ENCODE results near the gene HNRNPH1.

DNA sequence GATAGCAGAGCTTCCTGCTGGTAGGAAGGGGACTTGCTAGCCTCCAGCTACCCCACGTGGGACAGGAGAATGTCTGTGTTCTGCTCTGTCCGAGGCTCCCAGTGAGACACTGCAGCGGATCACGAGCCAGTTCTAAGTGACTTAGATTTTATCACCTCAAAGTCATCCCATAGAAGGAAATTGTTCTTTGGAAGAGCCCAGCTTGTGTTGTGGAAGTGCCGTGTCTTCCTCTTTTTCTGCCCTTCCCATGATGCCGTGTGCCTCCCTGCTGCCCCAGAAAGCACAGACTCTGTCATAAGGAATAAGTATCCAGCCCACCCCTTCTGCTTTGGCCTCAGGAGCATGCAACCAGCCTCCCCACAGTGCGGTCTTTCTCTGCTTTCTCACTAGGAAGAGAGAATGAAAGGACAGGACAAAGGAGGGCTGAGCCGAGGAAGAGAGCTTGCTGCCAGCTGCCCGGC, 37.5 kb downstream of the HNRNPH1 start:
- TF ChIP-seq, protein P1, sequence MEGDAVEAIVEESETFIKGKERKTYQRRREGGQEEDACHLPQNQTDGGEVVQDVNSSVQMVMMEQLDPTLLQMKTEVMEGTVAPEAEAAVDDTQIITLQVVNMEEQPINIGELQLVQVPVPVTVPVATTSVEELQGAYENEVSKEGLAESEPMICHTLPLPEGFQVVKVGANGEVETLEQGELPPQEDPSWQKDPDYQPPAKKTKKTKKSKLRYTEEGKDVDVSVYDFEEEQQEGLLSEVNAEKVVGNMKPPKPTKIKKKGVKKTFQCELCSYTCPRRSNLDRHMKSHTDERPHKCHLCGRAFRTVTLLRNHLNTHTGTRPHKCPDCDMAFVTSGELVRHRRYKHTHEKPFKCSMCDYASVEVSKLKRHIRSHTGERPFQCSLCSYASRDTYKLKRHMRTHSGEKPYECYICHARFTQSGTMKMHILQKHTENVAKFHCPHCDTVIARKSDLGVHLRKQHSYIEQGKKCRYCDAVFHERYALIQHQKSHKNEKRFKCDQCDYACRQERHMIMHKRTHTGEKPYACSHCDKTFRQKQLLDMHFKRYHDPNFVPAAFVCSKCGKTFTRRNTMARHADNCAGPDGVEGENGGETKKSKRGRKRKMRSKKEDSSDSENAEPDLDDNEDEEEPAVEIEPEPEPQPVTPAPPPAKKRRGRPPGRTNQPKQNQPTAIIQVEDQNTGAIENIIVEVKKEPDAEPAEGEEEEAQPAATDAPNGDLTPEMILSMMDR (IDR thresholded peaks at IDR 0.05), result no peak
- no peak for TF ChIP-seq POLR2A (IDR thresholded peaks at IDR 0.05)
